Activated CD4-positive, alpha-beta T cell treated with anti-CD3 and anti-CD28 coated beads, Interleukin-2, amount 50 U/mL, for 1 hour (primary cell): ENCODE results near the gene CLEC16A.

Experiments used
- DNase-seq: peaks from one replicate; pipeline ENCODE4 v3.0.0-alpha.2; 2020

CLEC16A gene, protein sequence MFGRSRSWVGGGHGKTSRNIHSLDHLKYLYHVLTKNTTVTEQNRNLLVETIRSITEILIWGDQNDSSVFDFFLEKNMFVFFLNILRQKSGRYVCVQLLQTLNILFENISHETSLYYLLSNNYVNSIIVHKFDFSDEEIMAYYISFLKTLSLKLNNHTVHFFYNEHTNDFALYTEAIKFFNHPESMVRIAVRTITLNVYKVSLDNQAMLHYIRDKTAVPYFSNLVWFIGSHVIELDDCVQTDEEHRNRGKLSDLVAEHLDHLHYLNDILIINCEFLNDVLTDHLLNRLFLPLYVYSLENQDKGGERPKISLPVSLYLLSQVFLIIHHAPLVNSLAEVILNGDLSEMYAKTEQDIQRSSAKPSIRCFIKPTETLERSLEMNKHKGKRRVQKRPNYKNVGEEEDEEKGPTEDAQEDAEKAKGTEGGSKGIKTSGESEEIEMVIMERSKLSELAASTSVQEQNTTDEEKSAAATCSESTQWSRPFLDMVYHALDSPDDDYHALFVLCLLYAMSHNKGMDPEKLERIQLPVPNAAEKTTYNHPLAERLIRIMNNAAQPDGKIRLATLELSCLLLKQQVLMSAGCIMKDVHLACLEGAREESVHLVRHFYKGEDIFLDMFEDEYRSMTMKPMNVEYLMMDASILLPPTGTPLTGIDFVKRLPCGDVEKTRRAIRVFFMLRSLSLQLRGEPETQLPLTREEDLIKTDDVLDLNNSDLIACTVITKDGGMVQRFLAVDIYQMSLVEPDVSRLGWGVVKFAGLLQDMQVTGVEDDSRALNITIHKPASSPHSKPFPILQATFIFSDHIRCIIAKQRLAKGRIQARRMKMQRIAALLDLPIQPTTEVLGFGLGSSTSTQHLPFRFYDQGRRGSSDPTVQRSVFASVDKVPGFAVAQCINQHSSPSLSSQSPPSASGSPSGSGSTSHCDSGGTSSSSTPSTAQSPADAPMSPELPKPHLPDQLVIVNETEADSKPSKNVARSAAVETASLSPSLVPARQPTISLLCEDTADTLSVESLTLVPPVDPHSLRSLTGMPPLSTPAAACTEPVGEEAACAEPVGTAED

DNA sequence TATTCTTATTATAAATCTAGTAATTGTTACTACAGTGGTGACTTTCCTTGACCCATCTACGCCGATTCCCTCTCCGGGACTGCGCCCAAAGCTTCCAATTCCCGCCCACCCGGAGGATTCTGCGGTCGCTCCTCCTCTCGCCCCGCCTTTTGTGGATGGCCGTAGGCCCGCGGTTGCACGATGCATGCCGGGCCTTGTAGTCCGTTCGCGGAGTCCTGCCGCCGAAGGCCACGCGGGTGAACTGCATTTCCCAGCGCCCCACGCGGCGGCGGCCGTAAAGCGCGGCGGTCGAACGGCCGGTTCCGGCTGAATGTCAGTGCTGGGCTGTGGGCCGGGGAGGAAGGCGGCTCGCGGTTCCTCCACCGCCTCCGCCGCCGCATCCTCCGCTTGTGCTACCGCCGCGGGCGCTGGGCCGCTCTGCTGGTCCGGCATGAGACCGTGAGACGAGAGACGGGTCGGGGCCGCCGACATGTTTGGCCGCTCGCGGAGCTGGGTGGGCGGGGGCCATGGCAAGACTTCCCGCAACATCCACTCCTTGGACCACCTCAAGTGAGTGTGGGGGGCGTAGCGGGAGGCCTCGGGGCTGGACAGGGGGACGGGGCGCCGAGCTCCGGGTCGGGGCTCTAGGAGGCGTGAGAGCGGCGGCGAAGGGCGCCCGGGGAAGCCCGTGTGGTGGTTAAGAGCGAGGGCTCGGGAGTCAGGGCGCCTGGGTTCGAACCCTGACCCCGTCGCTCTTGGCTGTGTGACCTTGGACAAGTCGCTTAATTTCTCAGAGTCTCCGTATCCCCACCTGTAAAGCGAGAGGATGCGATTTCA, at the start of gene CLEC16A:
Gene CLEC16A, plus strand, starts transcription at position 316 of the 816 bp plus-strand sequence. Its CDS starts 154 bp downstream, at position 470.
- DNase-seq, result peak; percentile 96

GRCh38 chr16:10895053-10895946, 49.1 kb upstream of the CLEC16A start:
- peak; percentile 23 for DNase-seq

DNA sequence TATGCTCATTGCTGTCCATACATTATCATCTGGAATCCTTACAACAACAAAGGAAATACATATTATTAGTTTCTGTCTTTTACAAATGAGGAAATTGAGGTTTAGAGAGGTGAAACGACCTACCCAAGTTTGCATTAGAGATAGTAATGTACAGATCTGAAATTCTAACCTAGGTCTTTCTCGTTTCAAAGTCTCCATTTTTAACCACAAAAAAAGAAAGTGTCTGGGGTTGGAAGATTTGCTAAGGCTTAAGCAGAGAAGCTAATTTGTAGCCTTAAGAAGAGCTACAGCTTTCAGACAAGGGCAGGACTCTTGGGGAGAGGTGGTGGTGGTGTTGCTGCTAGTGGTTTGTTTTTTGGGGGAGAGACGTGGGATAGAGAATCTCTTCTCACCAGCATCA, 48.2 kb upstream of the CLEC16A start:
- no peak for DNase-seq

DNA sequence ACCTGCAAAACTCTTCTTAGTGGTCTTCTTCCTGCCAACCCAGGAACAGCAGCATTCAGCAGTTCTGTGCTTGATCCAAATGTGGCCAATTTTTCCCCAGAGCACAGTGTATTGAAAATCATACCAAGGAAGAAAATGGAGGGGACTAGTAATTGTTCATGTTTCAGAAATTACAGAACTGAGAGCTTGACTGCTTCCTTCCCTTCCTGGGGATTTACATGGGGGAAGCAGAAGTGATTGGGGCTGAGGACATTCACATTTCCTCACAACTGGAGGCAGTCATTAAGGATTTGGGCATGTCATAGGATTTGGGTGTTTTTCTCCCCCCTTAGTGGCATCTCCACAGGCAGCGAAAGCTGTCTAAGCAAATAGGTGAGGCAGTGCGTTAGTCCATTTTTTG, 47.6 kb upstream of the CLEC16A start:
- no peak for DNase-seq

- no peak for DNase-seq
These were observed 47.2 kb upstream of the CLEC16A start for GRCh38 chr16:10897134-10897533.

DNA sequence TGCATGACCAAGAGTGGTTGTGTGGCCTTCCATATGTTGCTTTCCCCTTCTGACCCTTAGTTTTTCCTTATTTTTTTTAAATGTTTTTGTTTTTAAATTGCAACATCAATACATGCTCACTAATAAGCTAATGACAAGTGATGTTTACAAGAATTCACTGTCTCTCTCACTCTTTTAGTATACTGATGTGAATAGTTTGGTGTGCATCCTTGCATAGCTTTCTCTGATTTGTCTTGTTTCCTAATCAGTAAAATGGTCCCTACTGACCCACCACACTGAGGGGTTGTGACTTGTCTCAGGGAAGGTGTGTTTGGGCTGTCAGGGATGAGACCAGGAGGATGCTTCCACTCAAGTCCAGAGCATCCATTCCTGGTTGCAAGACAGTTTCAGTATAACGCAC, 41.4 kb upstream of the CLEC16A start:
- no peak for DNase-seq

DNA sequence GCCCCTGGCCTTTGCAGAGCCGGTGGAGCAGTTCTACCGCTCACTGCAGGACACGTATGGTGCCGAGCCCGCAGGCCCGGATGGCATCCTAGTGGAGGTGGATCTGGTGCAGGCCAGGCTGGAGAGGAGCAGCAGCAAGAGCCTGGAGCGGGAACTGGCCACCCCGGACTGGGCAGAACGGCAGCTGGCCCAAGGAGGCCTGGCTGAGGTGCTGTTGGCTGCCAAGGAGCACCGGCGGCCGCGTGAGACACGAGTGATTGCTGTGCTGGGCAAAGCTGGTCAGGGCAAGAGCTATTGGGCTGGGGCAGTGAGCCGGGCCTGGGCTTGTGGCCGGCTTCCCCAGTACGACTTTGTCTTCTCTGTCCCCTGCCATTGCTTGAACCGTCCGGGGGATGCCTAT, 37.9 kb upstream of the CLEC16A start:
- no peak for DNase-seq

- no peak for DNase-seq
These were observed 37.2 kb upstream of the CLEC16A start for GRCh38 chr16:10906914-10907756.

- no peak for DNase-seq
These were observed 36.7 kb upstream of the CLEC16A start for GRCh38 chr16:10907757-10908045.

GRCh38 chr16:10911267-10911666, 33.1 kb upstream of the CLEC16A start:
- DNase-seq, result no peak

GRCh38 chr16:10916534-10916933, 27.8 kb upstream of the CLEC16A start:
- DNase-seq, result no peak

GRCh38 chr16:10918294-10919002, 25.9 kb upstream of the CLEC16A start:
- DNase-seq, result peak; percentile 73

DNA sequence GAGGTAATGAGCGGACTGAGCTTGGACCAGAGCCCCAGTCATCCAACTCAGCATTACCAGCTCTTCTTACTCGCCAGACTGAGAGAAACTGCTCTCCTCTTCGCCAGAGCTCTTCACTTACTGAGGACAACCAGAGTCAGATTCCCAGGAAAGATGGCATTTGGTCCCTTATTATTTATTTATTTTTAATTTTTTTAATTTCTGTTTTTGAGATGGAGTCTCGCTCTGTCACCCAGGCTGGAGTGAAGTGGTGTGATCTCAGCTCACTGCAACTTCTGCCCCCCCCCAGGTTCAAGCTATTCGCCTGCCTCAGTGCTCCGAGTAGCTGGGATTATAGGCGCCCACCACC, 25.4 kb upstream of the CLEC16A start:
- no peak for DNase-seq

DNA sequence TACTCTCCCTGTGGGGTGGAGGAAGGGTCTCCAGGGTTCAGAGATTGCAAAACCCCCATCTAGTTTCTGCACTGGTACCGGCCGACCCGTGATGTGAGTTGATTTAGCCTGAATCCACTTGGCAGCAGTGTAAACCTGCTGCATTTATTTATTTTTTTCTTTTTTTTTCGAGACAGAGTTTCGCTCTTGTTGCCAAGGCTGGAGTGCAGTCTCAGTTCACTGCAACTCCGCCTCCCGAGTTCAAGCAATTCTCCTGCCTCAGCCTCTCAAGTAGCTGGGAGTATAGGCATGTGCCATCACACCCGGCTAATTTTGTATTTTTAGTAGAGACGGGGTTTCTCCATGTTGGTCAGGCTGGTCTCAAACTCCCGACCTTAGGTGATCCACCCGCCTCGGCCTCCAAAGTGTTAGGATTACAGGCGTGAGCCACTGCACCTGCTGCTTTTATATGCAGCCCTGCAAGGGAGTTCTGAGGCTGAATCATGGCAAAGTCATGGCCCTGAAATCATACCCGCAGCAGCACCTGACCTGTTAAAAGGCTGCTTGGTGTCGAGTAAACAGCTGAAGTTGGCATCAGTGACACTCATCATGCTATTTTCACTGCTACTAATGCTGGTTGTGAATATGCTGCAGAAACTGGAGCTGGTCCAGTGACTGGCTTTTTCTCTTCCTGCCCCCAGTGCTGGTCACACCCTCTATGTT, 23.5 kb upstream of the CLEC16A start:
- no peak for DNase-seq

- no peak for DNase-seq
These were observed 22.6 kb upstream of the CLEC16A start for GRCh38 chr16:10921536-10922327.

GRCh38 chr16:10922328-10923145, 21.8 kb upstream of the CLEC16A start:
- DNase-seq, result no peak

DNA sequence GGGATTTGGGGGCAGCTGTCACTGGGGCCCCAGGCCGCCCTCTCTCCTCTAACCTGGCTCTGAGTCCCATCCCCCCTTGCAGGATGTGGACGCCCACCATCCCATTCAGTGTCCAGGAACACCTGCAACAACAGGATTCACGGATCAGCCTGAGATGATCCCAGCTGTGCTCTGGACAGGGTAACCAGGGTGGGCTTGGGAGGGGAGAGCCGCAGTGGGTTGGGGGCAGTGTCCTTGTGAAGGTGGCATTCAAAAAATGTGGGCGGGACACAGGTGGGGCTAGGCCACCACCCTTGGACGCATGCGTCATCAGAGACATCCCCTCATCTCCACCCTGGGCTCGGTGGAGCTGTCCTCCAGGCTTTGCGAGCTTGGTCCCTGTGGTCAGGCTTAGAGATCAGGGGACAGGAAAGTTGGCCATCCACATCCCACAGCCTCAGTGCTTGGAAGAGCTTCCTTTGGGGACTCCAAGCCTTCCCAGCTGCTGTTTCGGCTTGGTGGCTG, 21.2 kb upstream of the CLEC16A start:
- no peak for DNase-seq
